Breast epithelium (tissue), 4 donors: Measurements from ENCODE around the gene C3orf18. TPM values are rescaled to one million over a fixed set of nuclear protein-coding genes. Genes with fewer than 3 reads are reported as not detected.

ENCODE experiments used
- DNase-seq, 2 donors: peaks; one replicate each; pipeline ENCODE4 v3.0.0-alpha.2; 2019; ENCODE audit warnings: low spot score in 2 of 2
- H3K27ac ChIP-seq, 2 donors: fragments of 200-600 bp; sonication (generic) in 1 of 2; one replicate each; pipeline ENCODE4 v1.5.1; 2016 to 2019; ENCODE audit warnings: mild to moderate bottlenecking in 1 of 2
- H3K27me3 ChIP-seq, 2 donors: fragments of 200-600 bp; sonication (generic) in 1 of 2; one replicate each; pipeline versions ENCODE4 v1.5.1 to v1.6.0; 2017 to 2019; ENCODE audit warnings: control low read depth in 1 of 2, mild to moderate bottlenecking in 1 of 2
- H3K36me3 ChIP-seq: fragments of 200-600 bp; one replicate; pipeline ENCODE4 v1.5.1; 2019
- H3K4me1 ChIP-seq, 2 donors: fragments of 200-600 bp; sonication (generic); one replicate each; pipeline ENCODE4 v1.5.1; 2016 to 2019; ENCODE audit warnings: control low read depth in 1 of 2
- H3K4me3 ChIP-seq, 3 donors: fragments of 200-600 bp; sonication (generic); 1 replicate in 2 of 3; 2 replicates in 1 of 3; pipeline ENCODE4 v1.5.1; 2016 to 2019; ENCODE audit warnings: mild to moderate bottlenecking in 3 of 3, moderate library complexity in 2 of 3
- H3K9me3 ChIP-seq, 2 donors: fragments of 200-600 bp; sonication (generic) in 1 of 2; one replicate each; pipeline ENCODE4 v1.5.1; 2016 to 2019; ENCODE audit warnings: control low read depth in 1 of 2
- CTCF ChIP-seq, 3 donors: fragments of 450-650 bp; IDR thresholded peaks; one replicate each; pipeline ENCODE4 v1.5.1; 2016 to 2017; ENCODE audit warnings: antibody characterized with exemption in 3 of 3, mild to moderate bottlenecking in 3 of 3, moderate library complexity in 3 of 3
- POLR2A ChIP-seq: fragments of 450-650 bp; IDR thresholded peaks from one replicate; pipeline ENCODE4 v1.6.1; 2016; ENCODE audit warnings: antibody characterized with exemption, mild to moderate bottlenecking, moderate library complexity
- POLR2AphosphoS5 ChIP-seq, 3 donors: sonication (generic); formaldehyde crosslinking; IDR thresholded peaks; one replicate each; pipeline ENCODE4 v1.6.1; 2017; ENCODE audit warnings: antibody characterized with exemption in 3 of 3
- intact Hi-C: fragments of 100-400 bp; cut with DNase I; formaldehyde crosslinking; loops from one replicate; pipeline ENCODE4 v1.15.1; 2023; ENCODE audit warnings: low total_unique reads
- total RNA-seq, 3 donors: library from RNA; depleted of rRNA; stranded (reverse); fragments of >200 nt; gene quantifications; one replicate each; pipeline ENCODE4 v1.1.0, GENCODE V29; 2016

Gene C3orf18
- total RNA-seq, 3 donors from 2014 or later, result 10.7 to 16.8 (median 15.1) TPM

DNA sequence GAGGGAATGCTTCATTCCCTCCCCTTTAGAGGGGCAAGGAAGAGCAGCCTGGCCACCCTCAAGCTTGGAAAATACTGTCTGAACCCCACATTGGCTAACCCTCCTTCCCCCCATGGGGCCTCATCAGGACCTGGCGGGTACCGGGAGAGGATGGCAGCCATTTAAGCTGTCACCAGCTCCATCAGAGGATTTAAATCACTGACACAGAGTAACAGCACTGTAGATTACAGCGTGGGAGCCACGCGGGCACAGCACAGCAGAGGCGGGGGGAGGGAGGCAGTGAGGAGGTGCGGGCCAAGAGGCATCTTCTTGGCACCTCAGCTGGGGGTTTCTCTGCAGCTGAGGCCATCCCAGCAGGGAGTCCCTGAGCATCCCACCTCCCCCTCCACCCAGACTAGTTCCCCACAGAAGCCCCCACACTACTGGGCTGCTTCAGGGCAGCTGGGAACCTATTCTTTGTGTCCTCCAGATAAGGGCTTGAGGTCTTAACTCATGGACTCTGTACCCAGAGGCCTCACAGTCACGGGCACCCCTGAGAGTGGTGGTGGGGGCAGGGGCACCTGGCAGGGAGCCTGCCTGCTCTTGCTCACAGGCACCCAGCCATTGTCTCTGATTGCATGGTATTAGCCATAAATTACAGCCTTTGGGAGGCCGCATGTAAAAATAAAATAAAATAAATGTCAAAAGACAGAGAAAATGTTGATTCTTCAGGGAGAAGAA, 42.2 kb downstream of the C3orf18 start:
- H3K36me3 ChIP-seq, result no peaks in the 10 kb centered on the region
- H3K27ac ChIP-seq, result no peak overlapping the region
- H3K27me3 ChIP-seq, result no peaks in the 10 kb centered on the region
- TF ChIP-seq POLR2A (no peak), POLR2AphosphoS5 (IDR thresholded peaks at IDR 0.05) (no peak), CTCF (IDR thresholded peaks at IDR 0.05) (no peak)
- intact Hi-C loops, result loop anchor here (10.0 kb wide), 1 partner anchor 91 kb away; no protein-coding TSS in a partner anchor
- H3K4me3 ChIP-seq, result no peak overlapping the region
- no peak for DNase-seq
- no peaks in the 10 kb centered on the region for H3K9me3 ChIP-seq
- H3K4me1 ChIP-seq, result no peaks in the 10 kb centered on the region

DNA sequence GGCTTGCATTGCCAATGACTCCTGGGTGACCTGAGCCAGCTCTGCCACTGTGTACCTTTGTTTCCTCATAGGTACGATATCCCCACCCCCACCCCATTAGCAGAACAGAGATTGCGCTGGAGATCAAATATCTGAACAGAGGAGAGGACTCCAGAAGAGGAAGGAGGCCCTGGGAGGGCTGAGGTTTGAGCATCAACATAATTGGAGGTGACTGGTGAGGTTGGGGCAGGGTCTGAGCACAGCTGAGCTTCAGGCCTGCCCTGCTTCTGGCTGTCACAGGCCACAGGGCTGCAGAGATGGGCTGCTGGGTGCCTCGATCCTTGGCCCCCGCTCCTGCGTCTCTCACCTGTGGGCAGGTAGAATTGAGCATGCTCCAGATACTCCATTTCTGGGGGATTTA, 42.8 kb downstream of the C3orf18 start:
- DNase-seq, result no peak
- Histone ChIP-seq H3K27ac (no peak overlapping the region), H3K36me3 (no peaks in the 10 kb centered on the region), H3K4me1 (no peaks in the 10 kb centered on the region), H3K27me3 (no peaks in the 10 kb centered on the region), H3K9me3 (no peaks in the 10 kb centered on the region), H3K4me3 (no peak overlapping the region)
- intact Hi-C loops, result loop anchor here (10.0 kb wide), 1 partner anchor 90 kb away; no protein-coding TSS in a partner anchor
- no peak for TF ChIP-seq CTCF (IDR thresholded peaks at IDR 0.05)
- TF ChIP-seq POLR2A, result no peak
- TF ChIP-seq POLR2AphosphoS5 (IDR thresholded peaks at IDR 0.05), result no peak

DNA sequence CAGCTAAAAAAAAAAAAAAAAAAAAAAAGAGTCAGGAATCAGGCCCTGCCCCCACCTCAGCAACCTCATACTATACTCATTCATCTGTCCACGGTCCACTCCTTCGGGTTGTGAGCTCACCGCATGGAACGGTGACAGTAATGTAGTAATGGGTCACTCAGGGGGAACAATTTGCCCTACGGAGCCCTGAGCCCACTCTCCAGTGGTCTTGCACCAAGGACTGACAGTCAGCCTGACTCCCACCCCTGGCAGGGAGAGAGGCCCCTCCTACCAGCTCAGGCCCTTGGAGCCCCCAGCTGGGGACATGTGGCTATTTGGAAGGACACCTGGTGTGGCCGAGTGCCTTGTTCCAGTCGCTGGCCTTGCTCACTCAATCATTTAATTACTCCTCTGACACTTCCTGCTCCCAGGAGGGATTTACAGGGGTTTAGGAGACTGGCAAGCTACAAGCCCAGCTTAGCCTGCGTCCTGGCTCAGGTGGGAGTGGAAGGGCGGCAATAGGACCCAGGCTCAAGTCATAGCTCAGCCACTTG, 44.2 kb downstream of the C3orf18 start:
- Histone ChIP-seq H3K4me1 (no peaks in the 10 kb centered on the region), H3K27ac (no peak overlapping the region), H3K4me3 (no peak overlapping the region), H3K9me3 (no peaks in the 10 kb centered on the region), H3K27me3 (no peaks in the 10 kb centered on the region), H3K36me3 (no peaks in the 10 kb centered on the region)
- no peak for DNase-seq
- intact Hi-C loops, result loop anchor here (10.0 kb wide), 1 partner anchor 89 kb away; no protein-coding TSS in a partner anchor
- TF ChIP-seq POLR2A (no peak), POLR2AphosphoS5 (IDR thresholded peaks at IDR 0.05) (no peak), CTCF (IDR thresholded peaks at IDR 0.05) (no peak)

- TF ChIP-seq CTCF (IDR thresholded peaks at IDR 0.05), result no peak
- no peak for TF ChIP-seq POLR2AphosphoS5 (IDR thresholded peaks at IDR 0.05)
- TF ChIP-seq POLR2A, result no peak
- DNase-seq, result no peak
- Histone ChIP-seq H3K27ac (no peak overlapping the region), H3K27me3 (no peaks in the 10 kb centered on the region), H3K4me3 (no peak overlapping the region), H3K36me3 (no peaks in the 10 kb centered on the region), H3K9me3 (no peaks in the 10 kb centered on the region), H3K4me1 (no peaks in the 10 kb centered on the region)
- intact Hi-C loops, result loop anchor here (10.0 kb wide), 1 partner anchor 87 kb away; no protein-coding TSS in a partner anchor
Measured at GRCh38 chr3:50521572-50521971, 46.0 kb downstream of the C3orf18 start.

- Histone ChIP-seq H3K4me3 (no peak overlapping the region), H3K27ac (no peak overlapping the region), H3K9me3 (no peaks in the 10 kb centered on the region), H3K4me1 (peaks cover 0 to 6% of the 10 kb centered on the region in 2 donors), H3K27me3 (no peaks in the 10 kb centered on the region), H3K36me3 (no peaks in the 10 kb centered on the region)
- intact Hi-C loops, result loop anchor here (10.0 kb wide), 1 partner anchor 86 kb away; no protein-coding TSS in a partner anchor
- TF ChIP-seq POLR2AphosphoS5 (IDR thresholded peaks at IDR 0.05) (no peak), CTCF (IDR thresholded peaks at IDR 0.05) (no peak), POLR2A (no peak)
- no peak for DNase-seq
Measured at GRCh38 chr3:50520849-50521248, 46.7 kb downstream of the C3orf18 start.
